HG03442 (cell line): ENCODE data around the gene ZFAND3.

Experiments used
- ATAC-seq: cut with Tn5 transposase; IDR thresholded peaks from one replicate; pipeline ENCODE4 v1.9.1; 2021; ENCODE audit warnings: mild to moderate bottlenecking, moderate library complexity; ENCODE audit not compliant: unreplicated experiment

The ZFAND3 gene

GRCh38 chr6:38144365-38144945 lies 324.9 kb downstream of the ZFAND3 start:
- ATAC-seq: no peak

GRCh38 chr6:38146021-38146733 lies 326.6 kb downstream of the ZFAND3 start:
- ATAC-seq: no peak

DNA sequence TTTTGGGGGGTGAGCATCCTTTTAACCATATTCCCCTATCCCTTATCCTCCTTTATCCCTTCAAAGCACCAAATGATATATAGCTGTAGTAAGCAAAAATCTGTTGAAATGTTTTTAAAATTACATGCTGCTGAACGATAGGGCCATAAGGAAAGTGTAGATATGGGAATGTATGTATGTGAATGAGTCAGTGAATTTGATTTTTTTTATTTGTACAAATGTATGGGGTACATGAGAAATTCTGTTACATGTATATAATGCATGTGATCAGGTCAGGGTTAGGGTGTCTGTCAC lies 327.2 kb downstream of the ZFAND3 start:
- ATAC-seq: no peak

DNA sequence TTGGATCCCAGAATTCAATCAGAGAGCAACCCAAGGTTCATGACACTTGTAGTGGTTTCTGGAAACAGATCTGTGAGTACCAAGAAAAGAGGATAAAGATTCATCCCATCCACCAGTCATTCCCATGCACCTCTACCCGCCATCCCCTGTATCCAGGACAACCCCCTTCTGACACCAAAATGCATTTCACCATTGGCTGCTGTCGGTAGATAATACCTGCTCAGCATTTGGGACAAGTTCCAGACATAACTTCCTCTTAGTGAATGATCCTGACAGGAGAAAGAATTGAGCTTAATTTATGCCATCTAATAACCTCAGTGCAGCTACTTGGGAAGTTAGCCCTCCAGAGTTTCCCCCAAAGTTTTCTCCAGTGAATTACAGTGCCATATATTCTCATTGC lies 329.1 kb downstream of the ZFAND3 start:
- ATAC-seq: no peak

DNA sequence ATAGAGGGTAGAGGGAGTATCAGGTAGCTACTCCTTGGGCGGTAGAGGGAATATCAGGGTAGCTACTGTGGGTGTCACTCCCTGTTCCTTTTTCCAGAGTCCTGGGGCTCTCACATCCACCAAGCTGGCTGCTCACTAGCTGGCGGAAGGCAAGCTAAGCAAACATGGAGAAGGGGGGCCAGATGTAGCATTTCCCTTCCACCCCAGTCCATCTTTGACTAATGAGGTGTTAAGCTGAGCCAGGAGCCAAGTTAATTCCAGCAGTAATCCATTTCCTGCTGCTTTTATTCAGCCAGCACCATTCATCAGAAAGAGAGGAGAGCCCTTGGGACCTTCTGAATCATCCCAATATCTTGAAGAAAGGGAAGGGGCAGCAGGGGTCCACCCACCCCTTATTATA lies 330.0 kb downstream of the ZFAND3 start:
- ATAC-seq: no peak

DNA sequence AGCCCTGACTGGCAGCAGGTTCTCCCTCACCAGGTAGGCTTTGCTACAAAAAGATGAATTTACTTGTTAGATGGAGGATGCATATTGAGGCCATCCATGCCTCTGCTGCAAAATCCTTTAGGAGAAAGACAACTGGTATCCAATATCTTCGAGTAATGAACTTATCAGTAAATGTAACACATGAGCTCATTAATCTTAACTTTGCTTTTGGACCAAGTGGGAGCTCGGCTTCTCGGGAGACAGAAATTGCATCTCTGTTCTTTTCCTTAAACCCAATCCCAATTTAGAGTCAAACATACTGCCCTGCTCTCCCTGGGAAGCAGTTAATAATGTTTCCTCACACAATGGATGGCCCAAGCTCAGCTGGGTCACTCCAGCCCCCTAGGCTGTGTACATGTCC lies 330.5 kb downstream of the ZFAND3 start:
- no peak for ATAC-seq

GRCh38 chr6:38150681-38151296 lies 331.3 kb downstream of the ZFAND3 start:
- ATAC-seq: no peak

DNA sequence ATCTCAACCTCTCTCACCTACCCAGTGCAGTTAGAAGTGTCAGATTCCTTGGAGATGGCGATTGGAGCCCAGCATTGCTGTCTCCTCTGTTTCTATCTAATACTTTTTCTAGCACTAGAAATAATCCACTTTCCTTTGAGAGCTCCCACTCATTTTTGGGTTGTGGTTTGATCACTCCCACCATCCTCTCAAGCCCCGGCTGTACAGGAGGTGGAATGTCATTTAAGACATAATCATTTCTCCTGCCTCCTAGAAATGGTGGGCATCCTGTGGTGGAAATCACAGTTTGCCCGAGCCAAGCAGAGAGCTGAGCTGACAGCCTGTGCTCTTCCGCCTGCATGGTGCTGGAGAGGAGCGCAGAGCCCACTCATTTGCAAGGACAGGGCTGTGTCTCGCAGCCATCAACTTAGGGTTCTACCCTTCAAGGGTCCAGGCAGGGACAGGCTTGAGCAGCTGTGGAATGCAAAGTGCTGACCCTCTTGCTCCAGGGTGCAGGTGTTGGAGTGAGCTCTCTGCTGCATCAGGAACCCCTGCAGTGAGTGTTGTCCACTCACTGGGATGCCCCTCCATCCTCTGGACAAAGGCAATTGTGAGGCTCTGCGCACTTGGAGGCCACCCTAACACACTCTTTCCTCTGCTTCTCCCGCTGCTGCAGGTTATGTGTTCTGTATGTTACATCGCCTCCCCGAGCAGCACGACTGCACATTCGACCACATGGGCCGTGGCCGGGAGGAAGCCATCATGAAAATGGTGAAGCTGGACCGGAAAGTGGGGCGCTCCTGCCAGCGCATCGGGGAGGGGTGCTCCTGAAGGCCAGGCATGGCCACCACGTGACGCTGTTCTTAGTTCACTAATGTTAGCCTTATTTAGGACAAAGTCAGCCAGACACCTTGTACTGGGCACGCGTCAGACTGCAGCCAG lies 332.3 kb downstream of the ZFAND3 start:
- ATAC-seq: no peak

DNA sequence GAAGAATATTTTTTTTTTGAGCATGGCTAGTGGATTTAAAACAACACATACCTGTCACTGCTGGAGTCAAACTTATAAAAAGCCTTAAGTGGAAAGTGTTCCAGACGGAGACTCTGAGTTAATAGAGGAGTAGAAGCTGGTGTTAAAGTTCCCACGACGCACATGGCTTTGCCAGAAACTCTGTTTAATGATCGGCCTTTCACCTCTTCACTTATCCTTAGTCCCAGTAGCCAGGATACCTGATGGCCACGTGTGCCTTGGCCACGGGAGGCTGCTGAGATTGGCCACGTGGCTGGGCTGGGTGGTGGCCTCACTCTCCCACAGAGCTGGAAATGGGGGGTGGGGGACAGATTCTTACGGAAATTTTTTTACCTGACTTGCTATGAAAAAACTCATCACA lies 333.1 kb downstream of the ZFAND3 start:
- ATAC-seq: no peak

- no peak for ATAC-seq
These were observed 333.7 kb downstream of the ZFAND3 start for GRCh38 chr6:38153076-38153797.

- no peak for ATAC-seq
These were observed 334.3 kb downstream of the ZFAND3 start for GRCh38 chr6:38153798-38154345.

- ATAC-seq: no peak
These were observed 335.2 kb downstream of the ZFAND3 start for GRCh38 chr6:38154731-38155130.

- no peak for ATAC-seq
These were observed 335.6 kb downstream of the ZFAND3 start for GRCh38 chr6:38155144-38155543.

DNA sequence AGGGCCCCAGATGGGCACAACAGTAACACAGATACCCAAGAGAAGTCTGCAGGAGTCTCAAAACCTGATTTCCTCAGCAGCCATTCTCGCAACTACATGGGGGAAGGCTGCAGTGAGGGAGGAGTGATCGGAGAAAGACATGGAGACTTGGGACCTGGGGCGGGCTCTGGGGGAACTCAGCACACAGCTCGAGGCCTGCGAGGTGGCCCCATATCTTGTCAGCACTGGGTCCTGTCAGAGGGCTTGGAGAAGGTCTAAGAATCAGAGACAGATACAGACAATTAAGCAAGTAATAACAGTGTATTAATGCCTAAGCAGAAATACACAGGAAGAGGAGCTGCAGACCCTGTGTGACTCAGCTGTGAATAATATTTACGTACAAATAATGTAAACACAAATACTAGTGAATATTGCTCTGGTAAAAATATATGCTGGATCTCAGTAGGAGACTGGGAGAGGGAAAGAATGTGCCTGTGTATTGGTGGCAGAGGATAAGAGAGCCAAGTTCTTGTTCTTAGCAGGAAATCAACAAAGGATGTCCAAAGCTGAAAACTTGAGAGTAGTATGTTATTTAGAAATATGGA lies 336.2 kb downstream of the ZFAND3 start:
- ATAC-seq: no peak

DNA sequence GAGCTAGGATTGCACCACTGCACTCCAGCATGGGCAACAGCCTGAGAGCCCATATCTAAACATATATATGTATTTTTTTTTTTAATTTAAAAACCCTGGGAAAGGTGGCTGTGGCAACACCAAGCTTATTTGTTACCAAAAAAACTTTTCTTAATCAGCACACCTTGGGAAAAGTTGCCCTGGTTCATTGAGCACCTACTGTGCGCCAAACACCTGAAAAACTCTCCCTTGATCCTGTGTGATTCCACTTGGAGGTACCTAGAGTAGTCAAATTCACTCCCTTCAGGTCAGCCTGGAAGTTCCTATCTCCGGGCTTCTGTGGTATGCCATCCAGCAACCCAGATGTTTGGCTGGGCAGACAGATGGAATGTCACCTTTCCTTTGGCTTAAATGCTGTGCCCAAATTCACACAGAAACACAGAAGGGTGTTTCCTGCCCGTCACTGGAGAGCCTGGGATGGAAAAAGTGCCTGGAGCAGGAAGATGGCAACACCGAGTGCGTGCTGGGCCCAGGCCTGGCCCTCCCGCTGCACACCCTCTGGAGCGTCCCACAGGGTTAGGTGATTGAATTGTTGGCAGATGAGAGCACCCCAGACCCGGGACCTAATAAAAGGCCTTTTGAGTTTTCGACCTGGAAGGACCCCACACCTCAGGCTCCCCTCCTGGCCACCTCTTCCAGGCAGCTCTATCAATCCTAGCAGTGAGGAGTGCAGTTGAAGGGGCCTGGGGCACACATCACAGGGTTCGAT lies 337.5 kb downstream of the ZFAND3 start:
- no peak for ATAC-seq

GRCh38 chr6:38157905-38158304 lies 338.4 kb downstream of the ZFAND3 start:
- no peak for ATAC-seq

DNA sequence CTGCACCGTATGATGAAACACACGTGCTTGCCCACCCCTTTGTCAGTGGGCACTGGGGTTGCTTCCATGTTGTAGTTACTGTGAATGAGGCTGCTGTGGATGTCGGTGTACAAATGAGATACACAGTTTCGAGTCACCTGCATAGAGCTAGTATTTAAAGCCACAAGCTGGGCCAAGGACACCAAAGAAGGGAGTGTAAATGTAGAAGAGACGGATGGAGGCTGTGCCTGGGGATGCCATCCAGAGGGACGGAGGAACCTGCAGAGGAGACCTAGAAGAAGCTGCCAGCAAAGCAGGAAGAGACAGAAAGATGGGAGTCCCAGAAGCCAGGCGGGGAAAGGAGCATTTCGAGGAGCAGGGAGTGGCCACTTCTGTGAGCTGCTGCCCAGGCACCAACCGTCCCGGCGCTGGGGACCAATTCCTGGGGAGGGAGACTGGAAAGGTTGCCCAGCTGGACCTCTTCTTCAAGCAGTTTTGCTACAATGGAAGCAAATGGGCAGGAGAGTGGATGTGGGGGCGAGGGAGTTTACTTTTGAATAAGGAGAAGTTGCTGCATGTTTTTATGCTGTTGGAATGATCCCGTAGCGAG lies 339.3 kb downstream of the ZFAND3 start:
- ATAC-seq: no peak

DNA sequence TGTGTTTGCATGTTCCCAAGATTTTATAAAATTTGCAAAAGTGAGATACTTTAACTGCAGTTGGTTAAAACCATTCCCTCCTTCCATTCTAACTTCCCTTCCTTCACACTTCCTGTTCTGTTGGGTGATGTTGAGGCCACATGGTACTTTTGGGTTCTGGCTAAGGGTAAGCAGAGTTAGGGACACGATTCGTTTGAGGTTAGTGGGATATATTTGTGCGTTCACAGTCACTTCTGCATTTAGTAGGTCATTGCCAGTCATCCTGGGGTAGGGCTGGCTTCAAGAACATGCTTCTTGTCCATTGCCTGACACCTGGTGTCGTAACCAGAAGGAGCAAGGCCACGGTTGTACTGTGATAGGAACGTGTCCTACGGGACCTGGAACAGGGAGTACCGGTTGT lies 340.1 kb downstream of the ZFAND3 start:
- no peak for ATAC-seq

GRCh38 chr6:38160831-38161230 lies 341.3 kb downstream of the ZFAND3 start:
- ATAC-seq: no peak
